Hepatic stellate cell (primary cell): Measurements from ENCODE around the gene PPP1R3D.
"Not testable (repeated sequence)": the region's sequence is repeated elsewhere in the genome, so short reads cannot be mapped to it uniquely, and the experiment has no call there.

Source experiments
- DNase-seq: peaks from one replicate; pipeline ENCODE4 v3.0.0; 2011; ENCODE audit warnings: low spot score

PPP1R3D gene

DNA sequence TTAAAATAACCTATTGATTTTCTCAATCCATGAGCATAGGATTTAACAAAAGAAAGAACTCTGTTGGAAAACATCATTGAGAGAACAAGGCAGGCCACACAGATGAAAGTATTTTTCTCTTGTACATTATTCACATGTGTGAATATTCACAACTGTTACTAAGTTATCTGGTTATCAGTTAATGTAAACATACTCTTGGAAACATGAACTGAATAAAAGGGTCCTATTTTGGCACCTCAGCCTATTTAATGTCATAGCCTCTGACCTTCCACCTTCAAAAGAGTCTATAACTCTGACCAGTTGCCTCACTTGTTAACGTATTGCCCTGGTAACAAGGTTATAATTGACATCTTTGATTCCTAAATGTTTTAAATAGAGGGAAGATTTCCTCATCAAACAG is 14.7 kb downstream of the PPP1R3D start:
- no peak for DNase-seq

DNA sequence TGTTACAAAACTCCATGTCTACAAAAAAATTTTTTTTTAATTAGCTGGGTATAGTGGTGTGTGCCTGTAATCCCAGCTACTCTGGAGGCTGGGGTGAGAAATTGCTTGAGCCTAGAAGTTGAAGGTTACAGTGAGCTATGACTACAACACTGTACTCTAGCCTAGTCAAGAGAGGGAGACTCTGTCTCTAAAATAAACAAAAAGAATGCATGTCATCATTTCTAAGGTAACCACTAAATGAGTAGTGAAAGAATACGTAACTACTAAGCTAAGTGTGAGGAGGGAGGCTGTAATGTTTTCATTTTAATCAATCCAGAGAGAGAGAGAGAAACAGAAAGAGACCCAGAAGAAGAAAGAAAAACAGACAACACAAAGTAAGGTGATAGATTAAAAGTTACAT is 16.6 kb downstream of the PPP1R3D start:
- DNase-seq = no peak

DNA sequence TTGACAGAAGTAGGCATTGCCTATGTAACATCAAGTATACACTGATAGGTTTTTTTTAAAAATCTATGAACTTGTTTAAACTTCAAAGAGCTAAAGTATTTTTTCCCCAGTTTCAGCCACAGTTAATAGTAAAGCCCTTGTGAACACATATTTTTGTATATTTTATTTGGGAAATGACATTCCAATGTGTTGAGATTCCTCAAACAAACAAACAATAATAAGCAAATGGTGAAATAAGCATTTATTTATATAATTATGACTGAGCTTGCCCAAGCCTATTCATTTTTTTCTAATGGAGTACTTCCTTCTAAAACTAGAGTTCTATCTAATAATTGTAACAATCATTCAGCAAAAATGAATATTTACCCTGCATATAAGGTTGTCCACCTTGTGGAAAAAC is 19.2 kb downstream of the PPP1R3D start:
- no peak for DNase-seq

DNA sequence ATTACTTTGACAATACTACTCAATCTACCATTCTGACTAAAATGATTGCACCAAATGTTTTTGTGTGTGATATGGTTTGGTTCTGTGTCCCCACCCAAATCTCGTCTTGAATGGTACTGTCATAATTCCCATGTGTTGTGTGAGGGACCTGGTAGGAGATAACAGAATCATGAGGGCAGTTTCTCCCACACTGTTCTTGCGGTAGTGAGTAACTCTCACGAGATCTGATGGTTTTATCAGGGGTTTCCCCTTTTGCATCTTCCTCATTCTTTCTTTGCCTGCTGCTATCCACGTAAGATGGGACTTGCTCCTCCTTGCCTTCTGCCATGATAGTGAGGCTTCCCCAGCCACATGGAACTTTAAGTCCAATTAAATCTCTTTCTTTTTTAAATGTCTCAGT is 27.5 kb downstream of the PPP1R3D start:
- DNase-seq = no peak

DNA sequence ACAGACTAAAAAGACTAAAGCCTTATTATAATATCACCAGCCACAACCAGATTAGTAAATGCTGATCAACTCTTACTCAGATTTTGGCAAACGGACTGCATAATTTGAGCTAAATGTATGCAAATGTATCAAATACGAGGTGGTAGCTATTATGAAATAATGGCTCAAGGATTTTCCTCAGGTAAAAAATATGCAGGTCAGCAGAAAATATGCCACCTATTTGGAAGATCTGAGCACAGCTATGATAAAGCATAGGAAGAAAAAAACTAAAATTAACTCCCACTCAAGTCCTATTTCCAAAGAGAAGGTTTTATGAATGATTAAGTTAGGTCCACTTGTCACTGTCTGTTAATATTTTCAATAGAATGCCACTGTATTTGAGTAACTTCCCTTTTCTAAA is 29.1 kb downstream of the PPP1R3D start:
- DNase-seq = no peak

DNA sequence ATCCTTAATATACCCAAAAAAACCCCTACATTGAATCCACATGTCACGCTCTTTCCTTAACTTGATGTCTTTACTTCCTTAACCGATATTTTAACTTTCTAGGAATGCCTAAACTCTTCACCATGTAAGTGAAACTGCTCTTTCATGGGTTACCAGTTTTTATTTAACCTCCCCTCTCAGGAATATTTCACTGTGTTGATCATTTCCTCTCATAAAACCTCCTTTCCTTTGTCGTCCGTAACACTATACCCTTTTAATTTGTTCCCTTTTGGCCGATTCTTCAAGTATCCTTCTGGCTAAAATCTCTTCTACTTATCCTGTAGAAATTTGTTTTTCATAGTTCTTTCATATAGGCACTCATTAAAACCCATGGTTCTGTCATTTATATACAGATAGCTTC is 31.2 kb downstream of the PPP1R3D start:
- DNase-seq = no peak

DNA sequence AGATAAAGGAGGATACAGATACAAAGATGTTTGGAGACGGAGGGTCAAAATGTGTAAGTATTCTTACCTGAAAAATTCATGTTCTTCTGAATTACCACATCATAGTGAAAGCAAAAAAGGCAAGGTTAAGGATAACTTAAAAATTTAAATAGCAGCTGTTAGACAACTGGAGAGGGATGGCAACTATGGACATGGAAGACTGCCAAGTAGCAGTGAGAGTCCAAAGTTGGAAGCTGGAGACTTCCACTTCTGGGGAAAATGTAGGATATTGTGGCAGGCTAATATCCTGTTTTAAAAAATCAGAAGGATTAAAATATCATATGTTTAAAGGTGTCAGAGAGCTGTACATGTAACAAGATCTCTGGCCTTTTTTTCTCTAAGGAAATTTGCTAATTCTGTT is 36.5 kb downstream of the PPP1R3D start:
- no peak for DNase-seq

DNA sequence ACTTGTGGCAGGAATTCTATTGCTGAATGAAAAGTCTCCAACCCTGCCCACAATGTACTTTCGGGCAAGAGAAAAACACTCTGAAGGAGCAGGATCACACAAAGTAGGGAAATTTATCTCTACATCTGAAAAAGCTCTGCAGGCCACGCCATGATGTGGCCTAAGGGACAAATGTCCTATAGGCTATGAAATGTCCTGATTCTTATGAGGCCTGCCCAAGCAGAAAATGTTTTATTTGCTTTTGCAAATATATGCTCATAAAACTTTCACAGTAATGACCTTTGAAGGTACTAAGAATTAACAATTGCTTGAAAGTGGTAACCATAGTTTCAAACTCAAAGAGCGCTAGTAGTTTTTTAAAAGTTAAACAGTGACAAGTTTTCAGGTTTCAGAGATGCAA is 37.6 kb downstream of the PPP1R3D start:
- DNase-seq = no peak

DNA sequence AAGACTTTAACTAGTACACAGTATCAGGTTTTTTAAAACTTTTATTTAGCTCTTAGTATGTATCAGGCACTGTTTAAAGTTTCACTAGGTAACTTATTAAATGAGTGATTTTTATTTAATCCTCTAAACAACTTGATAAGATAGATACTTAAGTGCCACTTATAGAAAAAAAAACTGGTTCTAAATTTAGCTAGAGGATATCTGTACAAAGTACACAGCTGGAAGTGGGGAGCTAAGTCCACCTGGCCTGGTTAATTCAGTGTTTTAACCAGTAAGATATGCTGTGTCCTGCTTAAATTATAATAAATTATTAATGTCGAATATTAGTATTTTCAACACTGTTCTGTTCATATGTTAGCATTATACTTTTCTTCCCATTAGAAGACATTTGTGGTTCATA is 44.2 kb downstream of the PPP1R3D start:
- no peak for DNase-seq

DNA sequence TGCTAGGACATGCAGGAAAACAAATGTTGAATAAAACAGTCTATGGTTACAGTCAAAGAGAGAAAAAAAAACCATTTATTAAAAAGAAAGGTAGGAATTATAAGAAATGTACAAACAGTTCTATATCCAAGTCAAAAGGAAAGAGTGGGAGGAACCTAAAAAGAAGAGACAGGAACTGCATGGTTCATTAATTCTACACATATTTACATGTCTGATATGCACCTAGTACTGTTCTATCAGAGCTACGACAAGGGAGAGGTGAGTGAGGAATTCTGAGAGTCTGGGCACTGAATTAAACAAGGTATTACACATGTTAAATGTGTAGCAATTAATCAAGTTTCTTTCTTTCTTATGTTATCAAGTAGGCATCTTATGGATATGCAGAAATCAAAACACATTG is 48.5 kb downstream of the PPP1R3D start:
- DNase-seq = no peak

DNA sequence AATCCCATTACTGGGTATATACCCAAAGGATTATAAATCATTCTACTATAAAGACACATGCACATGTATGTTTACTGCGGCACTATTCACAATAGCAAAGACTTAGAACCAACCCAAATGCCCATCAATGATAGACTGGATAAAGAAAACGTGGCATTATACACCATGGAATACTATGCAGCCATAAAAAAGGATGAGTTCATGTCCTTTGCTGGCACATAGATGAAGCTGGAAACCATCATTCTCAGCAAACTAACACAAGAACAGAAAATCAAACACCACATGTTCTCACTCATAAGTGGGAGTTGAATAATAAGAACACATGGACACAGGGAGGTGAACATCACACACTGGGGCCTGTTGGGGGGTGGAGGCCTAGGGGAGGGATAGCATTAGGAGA is 50.1 kb downstream of the PPP1R3D start:
- DNase-seq = not testable (repeated sequence)

DNA sequence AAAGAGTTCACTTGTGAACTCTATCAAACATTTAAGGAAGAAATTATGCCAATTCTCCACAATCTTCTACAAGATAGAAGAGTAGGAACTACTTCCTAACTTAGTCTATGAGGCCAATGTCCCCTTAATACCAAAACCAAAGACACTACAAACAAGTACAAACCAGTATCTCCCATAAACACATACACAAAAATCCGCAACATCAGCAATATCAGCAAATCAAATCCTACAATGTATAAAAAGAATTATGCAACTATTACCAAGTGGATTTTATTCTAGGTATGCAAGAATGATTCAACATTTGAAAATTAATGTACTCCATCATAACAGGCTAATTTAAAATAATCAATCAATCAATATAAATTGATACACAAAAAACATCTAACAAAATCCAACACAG is 52.1 kb downstream of the PPP1R3D start:
- no peak for DNase-seq
